HG03103 (cell line): ENCODE data around the gene MON1A.
"Not testable (repeated sequence)": the region's sequence is repeated elsewhere in the genome, so short reads cannot be mapped to it uniquely, and the experiment has no call there.

ENCODE experiments used
- ATAC-seq: cut with Tn5 transposase; IDR thresholded peaks from one replicate; pipeline ENCODE4 v1.9.1; 2021; ENCODE audit warnings: low read depth; ENCODE audit not compliant: unreplicated experiment

Gene MON1A, protein sequence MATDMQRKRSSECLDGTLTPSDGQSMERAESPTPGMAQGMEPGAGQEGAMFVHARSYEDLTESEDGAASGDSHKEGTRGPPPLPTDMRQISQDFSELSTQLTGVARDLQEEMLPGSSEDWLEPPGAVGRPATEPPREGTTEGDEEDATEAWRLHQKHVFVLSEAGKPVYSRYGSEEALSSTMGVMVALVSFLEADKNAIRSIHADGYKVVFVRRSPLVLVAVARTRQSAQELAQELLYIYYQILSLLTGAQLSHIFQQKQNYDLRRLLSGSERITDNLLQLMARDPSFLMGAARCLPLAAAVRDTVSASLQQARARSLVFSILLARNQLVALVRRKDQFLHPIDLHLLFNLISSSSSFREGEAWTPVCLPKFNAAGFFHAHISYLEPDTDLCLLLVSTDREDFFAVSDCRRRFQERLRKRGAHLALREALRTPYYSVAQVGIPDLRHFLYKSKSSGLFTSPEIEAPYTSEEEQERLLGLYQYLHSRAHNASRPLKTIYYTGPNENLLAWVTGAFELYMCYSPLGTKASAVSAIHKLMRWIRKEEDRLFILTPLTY

DNA sequence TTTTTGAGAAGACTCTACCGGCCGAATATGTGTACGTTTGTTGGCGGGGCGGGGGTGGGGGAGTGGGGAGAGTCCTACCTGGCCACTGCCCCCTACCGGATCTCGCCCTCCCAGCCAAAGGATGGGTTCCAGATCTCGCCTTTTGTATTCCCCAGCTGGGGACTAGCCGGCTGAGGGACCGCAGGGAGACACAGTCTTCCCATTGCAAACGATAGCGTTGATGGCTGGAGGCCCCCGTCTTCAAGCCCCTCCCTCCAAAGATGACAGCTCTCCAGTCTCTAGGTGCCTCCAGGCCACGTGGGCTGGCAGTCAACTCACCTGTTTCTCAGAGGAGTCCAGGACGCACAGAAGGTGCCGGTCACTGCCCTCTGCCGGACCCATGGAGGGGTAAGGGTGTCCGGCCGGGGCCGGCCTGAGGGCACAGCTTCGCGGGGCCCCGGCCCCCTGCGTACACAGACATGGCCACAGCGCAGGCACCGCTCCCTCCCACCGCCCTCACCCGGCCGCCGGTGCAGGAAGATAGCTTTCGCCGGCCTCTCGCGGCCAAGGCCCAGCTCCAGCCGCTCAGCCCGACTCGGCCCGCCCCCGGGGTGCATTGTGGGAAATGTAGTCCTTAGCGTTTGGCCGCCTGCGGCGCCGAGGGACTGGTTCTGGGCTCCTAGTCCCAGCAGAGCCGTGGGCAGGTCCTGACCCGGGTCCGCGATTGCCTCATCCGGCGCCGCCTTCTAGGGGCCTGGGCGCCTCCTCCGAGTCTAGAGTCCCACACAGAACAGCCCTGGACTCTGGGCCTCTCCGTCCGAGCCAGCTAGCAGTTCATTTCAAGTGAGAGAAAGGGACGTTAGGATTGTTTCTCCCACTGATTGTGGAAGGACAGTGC is at the start of gene MON1A:
MON1A (minus strand) TSS at position 521 of the 877 bp plus-strand sequence. CDS start 16,465 bp downstream, outside the sequence.
- peak; percentile 94 for ATAC-seq

DNA sequence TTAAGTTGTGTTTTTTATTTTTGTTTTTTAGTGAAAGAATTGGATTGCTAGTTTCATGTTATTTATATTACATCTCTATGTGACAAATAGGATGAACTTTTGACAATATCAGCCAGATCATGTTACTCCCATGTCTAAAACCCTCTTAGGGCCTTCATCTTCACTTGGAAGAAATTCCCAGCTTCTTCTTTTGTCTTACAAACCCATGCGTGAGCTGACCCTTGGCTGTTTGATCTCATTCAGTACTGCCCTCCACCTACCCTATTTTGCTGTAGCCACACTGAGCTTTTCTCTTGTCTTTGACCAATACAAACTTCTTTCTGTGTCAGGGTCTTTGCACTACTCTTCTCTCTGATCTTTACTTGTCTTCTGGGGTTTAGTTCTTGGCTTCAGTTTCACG is 47.3 kb upstream of the MON1A start:
- ATAC-seq: no peak

DNA sequence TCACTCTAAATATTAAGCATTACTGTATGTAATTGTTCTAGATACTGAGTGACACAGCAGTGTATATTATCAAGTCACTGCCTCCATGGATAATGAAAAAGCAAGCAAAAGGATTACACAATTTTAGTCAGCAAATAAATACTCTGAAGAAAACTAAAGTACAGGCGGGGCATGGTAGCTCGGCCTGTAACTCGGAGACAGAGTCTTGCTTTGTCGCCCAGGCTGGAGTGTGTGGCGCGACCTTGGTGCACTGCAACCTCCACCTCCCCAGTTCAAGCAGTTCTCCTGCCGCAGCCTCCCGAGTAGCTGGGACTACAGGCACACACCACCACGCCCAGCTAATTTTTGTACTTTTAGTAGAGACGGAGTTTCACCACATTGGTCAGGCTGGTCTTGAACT is 43.0 kb upstream of the MON1A start:
- ATAC-seq: no peak

DNA sequence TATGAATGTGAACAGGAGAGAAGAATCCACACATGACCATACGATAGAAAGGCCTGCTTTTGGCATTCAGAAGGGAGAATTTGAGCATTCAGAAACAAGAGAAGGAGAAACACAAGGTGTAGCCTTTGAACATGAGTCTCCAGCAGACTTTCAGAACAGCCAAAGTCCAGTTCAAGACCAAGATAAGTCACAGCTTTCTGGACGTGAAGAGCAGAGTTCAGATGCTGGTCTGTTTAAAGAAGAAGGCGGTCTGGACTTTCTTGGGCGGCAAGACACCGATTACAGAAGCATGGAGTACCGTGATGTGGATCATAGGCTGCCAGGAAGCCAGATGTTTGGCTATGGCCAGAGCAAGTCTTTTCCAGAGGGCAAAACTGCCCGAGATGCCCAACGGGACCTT is 38.7 kb upstream of the MON1A start:
- ATAC-seq: no peak

DNA sequence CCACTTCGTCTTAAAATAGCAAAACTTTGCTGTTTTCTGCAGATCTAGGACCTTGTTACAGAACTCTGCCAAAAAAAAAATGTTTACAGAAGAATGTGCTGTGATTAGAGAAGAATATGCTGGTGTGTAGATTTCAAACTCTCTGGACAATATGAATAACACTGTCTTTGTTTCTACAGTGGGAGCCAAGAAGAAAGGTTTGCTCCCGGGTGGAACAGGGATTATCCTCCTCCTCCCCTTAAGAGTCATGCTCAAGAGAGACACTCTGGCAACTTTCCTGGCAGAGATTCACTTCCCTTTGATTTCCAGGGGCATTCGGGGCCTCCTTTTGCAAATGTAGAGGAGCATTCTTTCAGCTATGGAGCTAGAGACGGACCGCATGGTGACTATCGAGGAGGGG is 37.7 kb upstream of the MON1A start:
- ATAC-seq: no peak

DNA sequence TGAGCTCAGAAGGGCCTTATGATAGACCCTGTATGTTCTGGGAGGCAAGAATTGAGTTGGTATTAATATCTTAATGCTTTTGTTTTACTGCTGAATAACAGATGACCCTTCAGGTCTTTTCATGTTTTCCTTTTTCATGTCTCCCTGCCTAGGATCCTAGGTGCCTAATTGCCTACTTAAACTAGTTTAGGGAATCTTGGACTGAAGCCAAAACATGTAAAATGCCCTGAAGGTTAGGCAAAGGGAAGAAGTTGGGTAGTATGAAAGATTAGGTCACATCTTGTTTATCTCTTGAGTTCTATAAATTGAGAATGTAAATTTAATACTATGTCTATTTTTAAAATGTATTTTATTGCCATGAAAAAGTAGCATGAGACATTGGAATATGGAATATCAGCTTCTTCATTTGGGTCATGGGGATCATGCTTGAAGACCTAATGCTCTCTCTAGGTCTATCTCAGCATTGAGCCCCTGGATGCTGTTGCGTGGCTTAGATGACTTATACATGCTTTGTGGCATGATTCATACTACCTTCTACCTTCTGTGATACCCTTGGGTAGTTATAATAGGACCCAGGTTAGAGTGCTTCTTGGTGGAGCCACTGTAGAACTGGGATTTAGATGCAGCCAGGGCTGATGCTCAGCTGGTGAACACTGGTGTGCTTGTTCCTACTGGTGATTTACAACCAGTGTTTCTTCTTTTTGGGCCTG is 36.8 kb upstream of the MON1A start:
- no peak for ATAC-seq

DNA sequence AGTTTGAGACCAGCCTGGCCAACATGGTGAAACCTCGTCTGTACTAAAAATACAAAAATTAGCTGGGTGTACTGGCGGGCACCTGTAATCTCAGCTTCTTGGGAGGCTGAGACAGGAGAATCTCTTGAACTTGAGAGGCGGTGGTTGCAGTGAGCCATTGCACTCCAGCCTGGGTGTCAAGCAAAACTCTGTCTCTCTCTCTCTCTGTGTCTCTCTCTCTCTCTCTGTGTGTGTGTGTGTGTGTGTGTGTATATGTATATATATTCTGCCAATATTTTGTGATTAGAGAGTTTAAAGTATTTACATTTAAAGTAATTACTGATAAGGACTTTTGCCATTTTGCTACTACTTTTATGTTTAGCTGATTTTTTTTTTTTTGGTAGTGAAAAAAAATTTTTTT is 26.0 kb upstream of the MON1A start:
- no peak for ATAC-seq

GRCh38 chr3:49952924-49953323 is 23.3 kb upstream of the MON1A start:
- ATAC-seq: no peak

GRCh38 chr3:49942651-49943050 is 13.0 kb upstream of the MON1A start:
- no peak for ATAC-seq

- no peak for ATAC-seq
Observed at GRCh38 chr3:49940667-49941249, 11.1 kb upstream of the MON1A start.

GRCh38 chr3:49939858-49940666 is 10.5 kb upstream of the MON1A start, which contains the start of gene RBM6:
TSS of gene RBM6 (plus strand) at chr3:49940150. CDS start at chr3:49962642, 22,492 bp downstream.
- peak; percentile 85 for ATAC-seq

- no peak for ATAC-seq
Observed at GRCh38 chr3:49937090-49937489, 7.5 kb upstream of the MON1A start.

DNA sequence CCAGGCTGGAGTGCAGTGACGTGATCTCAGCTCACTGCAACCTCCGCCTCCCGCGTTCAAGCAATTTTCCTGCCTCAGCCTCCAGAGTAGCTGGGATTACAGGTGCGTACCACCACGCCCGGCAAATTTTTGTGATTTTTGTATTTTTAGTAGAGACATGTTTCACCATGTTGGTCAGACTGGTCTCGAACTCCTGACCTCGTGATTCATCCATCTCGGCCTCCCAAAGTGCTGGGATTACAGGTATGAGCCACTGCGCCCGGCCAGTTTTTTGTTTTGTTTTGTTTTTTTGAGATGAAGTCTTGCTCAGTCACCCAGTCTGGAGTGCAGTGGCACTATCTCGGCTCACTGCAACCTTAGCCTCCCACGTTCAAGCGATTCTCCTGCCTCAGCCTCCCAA is 2.7 kb upstream of the MON1A start:
- not testable (repeated sequence) for ATAC-seq

- ATAC-seq: no peak
Observed at GRCh38 chr3:49930922-49931321, 1.3 kb upstream of the MON1A start.

GRCh38 chr3:49930168-49930690 is 618 bp upstream of the MON1A start:
- ATAC-seq: no peak

GRCh38 chr3:49928481-49929017 is 1.1 kb downstream of the MON1A start:
- no peak for ATAC-seq

GRCh38 chr3:49927798-49928197 is 1.8 kb downstream of the MON1A start:
- ATAC-seq: no peak

- ATAC-seq: no peak
Observed at GRCh38 chr3:49926117-49926728, 3.4 kb downstream of the MON1A start.
